LNCaP clone FGC (cell line): ENCODE measurements around the gene AIG1.

Experiments
- DNase-seq: peaks from one replicate; pipeline ENCODE4 v3.0.0-alpha.2; 2011; ENCODE audit warnings: low read depth
- H3K4me3 ChIP-seq: 2 replicates; pipeline ENCODE4 v1.5.1; 2011; ENCODE audit warnings: mild to moderate bottlenecking, low read depth, low read length, control low read depth
- TF ChIP-seq, protein P1 (sequence below): IDR thresholded peaks from 2 replicates; pipeline ENCODE4 v1.5.1; 2012; ENCODE audit warnings: mild to moderate bottlenecking; ENCODE audit not compliant: control insufficient read depth, insufficient read depth; ENCODE audit errors: extremely low read depth

The AIG1 gene

GRCh38 chr6:143385636-143386035 lies 324.9 kb downstream of the AIG1 start:
- TF ChIP-seq, protein P1, sequence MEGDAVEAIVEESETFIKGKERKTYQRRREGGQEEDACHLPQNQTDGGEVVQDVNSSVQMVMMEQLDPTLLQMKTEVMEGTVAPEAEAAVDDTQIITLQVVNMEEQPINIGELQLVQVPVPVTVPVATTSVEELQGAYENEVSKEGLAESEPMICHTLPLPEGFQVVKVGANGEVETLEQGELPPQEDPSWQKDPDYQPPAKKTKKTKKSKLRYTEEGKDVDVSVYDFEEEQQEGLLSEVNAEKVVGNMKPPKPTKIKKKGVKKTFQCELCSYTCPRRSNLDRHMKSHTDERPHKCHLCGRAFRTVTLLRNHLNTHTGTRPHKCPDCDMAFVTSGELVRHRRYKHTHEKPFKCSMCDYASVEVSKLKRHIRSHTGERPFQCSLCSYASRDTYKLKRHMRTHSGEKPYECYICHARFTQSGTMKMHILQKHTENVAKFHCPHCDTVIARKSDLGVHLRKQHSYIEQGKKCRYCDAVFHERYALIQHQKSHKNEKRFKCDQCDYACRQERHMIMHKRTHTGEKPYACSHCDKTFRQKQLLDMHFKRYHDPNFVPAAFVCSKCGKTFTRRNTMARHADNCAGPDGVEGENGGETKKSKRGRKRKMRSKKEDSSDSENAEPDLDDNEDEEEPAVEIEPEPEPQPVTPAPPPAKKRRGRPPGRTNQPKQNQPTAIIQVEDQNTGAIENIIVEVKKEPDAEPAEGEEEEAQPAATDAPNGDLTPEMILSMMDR: no peak
- DNase-seq: no peak
- no peak overlapping the region for H3K4me3 ChIP-seq

GRCh38 chr6:143390278-143390677 lies 329.6 kb downstream of the AIG1 start:
- DNase-seq: no peak
- TF ChIP-seq, protein P1: no peak
- no peak overlapping the region for H3K4me3 ChIP-seq
